GM12892 (cell line): ENCODE results near the gene TDRD12.

ENCODE experiments used
- POLR2A ChIP-seq: IDR thresholded peaks from 2 replicates; pipeline ENCODE4 v1.6.1; 2011; ENCODE audit warnings: low read depth, low read length, control low read depth
- POLR2AphosphoS5 ChIP-seq: IDR thresholded peaks from 2 replicates; pipeline ENCODE4 v1.6.1; 2011; ENCODE audit warnings: low read depth, low read length, control low read depth

DNA sequence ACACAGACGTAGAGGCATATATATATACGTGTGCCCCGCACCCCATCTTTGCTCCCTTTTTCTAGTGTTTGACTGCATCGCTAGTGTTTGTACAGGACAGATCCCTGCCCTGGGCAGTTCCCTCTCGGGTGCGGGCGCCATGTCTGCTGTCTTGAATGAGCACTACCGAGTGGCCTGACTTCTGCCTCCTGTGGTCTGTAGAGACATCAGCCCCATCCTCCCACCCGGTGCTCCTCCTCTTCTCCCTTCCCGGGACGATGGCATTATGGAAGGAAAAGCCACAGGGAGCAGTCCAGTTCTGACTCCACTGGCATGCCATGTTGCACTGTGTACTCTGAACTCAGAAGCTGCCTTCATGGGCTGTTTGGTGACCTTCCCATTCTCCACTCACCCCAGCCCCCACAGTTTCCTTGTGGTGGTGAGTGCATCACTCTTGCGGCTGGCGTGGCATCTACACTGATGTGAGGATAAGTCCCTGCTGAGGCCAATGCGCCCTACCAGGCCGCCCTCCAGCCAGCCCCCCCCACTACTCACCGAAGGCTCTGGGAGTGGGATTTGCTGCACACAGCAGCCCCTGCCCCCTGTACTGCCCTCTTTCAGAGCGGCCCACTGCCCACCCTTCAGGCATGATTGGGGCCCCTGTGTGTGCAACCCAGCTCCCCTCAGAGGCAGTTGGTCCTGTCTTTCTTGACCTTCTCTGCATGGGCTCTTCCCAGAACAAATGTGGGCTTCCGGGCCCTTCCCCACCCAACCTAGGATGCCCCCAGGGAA is 25.2 kb downstream of the TDRD12 start:
- TF ChIP-seq POLR2A (no peak), POLR2AphosphoS5 (no peak)
